Measurements from ENCODE around the gene CDH15. TPM values are rescaled to one million over a fixed set of nuclear protein-coding genes. Genes with fewer than 3 reads are reported as not detected.

Gene CDH15
- total and polyA plus RNA-seq, 4 donors: 0.09 to 2.1 (median 1.3) TPM

GRCh38 chr16:89143911-89144675 is 27.5 kb upstream of the CDH15 start:
- H3K27me3 ChIP-seq (ENCODE audit: control insufficient read depth in 3 of 3, insufficient read depth in 3 of 3, low read length in 2 of 3): no peaks in the 10 kb centered on the region
- no peak for ATAC-seq (ENCODE audit: insufficient read depth, low FRiP score)
- TF ChIP-seq CTCF (IDR thresholded peaks at IDR 0.05; ENCODE audit: control extremely low read depth, extremely low read depth): no peak
- peaks cover 0 to 53% (median 10%) of the 10 kb centered on the region in 4 donors for H3K36me3 ChIP-seq (ENCODE audit: control insufficient read depth in 4 of 4, insufficient read depth in 4 of 4, low read length in 4 of 4)
- no peak overlapping the region for H3K4me3 ChIP-seq
- H3K9me3 ChIP-seq (ENCODE audit: control insufficient read depth in 4 of 4, insufficient read depth in 3 of 4, low read length in 3 of 4): peaks cover 0 to 6% (median 0%) of the 10 kb centered on the region in 4 donors
- no peak overlapping the region for H3K9ac ChIP-seq (ENCODE audit: insufficient read depth in 1 of 2, low read length in 2 of 2)
- WGBS, 2 donors: 93 to 94% methylated on average over 21 to 22 of the region's 22 CpGs
- no peaks in the 10 kb centered on the region for H3K4me1 ChIP-seq (ENCODE audit: control insufficient read depth in 5 of 5, insufficient read depth in 5 of 5, low read length in 5 of 5)
- DNase-seq: no peak
- H3K27ac ChIP-seq (ENCODE audit: low read depth in 1 of 2, low read length in 1 of 2): no peak overlapping the region

- H3K27ac ChIP-seq (ENCODE audit: low read depth in 1 of 2, low read length in 1 of 2): no peak overlapping the region
- no peak for DNase-seq
- H3K9ac ChIP-seq (ENCODE audit: insufficient read depth in 1 of 2, low read length in 2 of 2): no peak overlapping the region
- 93 to 95% methylated on average over 6 of the region's 6 CpGs for WGBS, 2 donors
- TF ChIP-seq CTCF (IDR thresholded peaks at IDR 0.05; ENCODE audit: control extremely low read depth, extremely low read depth): no peak
- no peak for ATAC-seq (ENCODE audit: insufficient read depth, low FRiP score)
- peaks cover 0 to 6% (median 0%) of the 10 kb centered on the region in 4 donors for H3K9me3 ChIP-seq (ENCODE audit: control insufficient read depth in 4 of 4, insufficient read depth in 3 of 4, low read length in 3 of 4)
- H3K27me3 ChIP-seq (ENCODE audit: control insufficient read depth in 3 of 3, insufficient read depth in 3 of 3, low read length in 2 of 3): no peaks in the 10 kb centered on the region
- peaks cover 0 to 55% (median 15%) of the 10 kb centered on the region in 4 donors for H3K36me3 ChIP-seq (ENCODE audit: control insufficient read depth in 4 of 4, insufficient read depth in 4 of 4, low read length in 4 of 4)
- no peaks in the 10 kb centered on the region for H3K4me1 ChIP-seq (ENCODE audit: control insufficient read depth in 5 of 5, insufficient read depth in 5 of 5, low read length in 5 of 5)
- H3K4me3 ChIP-seq: no peak overlapping the region
Observed at GRCh38 chr16:89144681-89145080, 26.9 kb upstream of the CDH15 start.

- ATAC-seq (ENCODE audit: insufficient read depth, low FRiP score) (no peak), DNase-seq (no peak)
- H3K27me3 ChIP-seq (ENCODE audit: control insufficient read depth in 3 of 3, insufficient read depth in 3 of 3, low read length in 2 of 3): no peaks in the 10 kb centered on the region
- TF ChIP-seq CTCF (IDR thresholded peaks at IDR 0.05; ENCODE audit: control extremely low read depth, extremely low read depth): no peak
- H3K9ac ChIP-seq (ENCODE audit: insufficient read depth in 1 of 2, low read length in 2 of 2): no peak overlapping the region
- no peak overlapping the region for H3K27ac ChIP-seq (ENCODE audit: low read depth in 1 of 2, low read length in 1 of 2)
- WGBS, 2 donors: 96 to 97% methylated on average over 25 of the region's 25 CpGs
- H3K4me3 ChIP-seq: no peak overlapping the region
- H3K9me3 ChIP-seq (ENCODE audit: control insufficient read depth in 4 of 4, insufficient read depth in 3 of 4, low read length in 3 of 4): peaks cover 0 to 6% (median 0%) of the 10 kb centered on the region in 4 donors
- peaks cover 3 to 52% (median 18%) of the 10 kb centered on the region in 4 donors for H3K36me3 ChIP-seq (ENCODE audit: control insufficient read depth in 4 of 4, insufficient read depth in 4 of 4, low read length in 4 of 4)
- H3K4me1 ChIP-seq (ENCODE audit: control insufficient read depth in 5 of 5, insufficient read depth in 5 of 5, low read length in 5 of 5): no peaks in the 10 kb centered on the region
Observed at GRCh38 chr16:89145406-89146161, 26.0 kb upstream of the CDH15 start.
